COR-L47 (cell line): Measurements from ENCODE around the gene UNC5A.

Experiments used
- DNase-seq: peaks from one replicate; lab custom pipeline; 2025; lab: John Stamatoyannopoulos, UW

UNC5A gene

GRCh38 chr5:176880366-176881020, 70.1 kb downstream of the UNC5A start:
- no peak for DNase-seq

GRCh38 chr5:176881021-176881749, 70.8 kb downstream of the UNC5A start:
- DNase-seq = no peak

GRCh38 chr5:176881816-176882566, 71.6 kb downstream of the UNC5A start:
- DNase-seq = no peak

GRCh38 chr5:176882567-176882903, 72.2 kb downstream of the UNC5A start:
- DNase-seq = no peak

GRCh38 chr5:176883700-176884570, 73.6 kb downstream of the UNC5A start:
- no peak for DNase-seq

- DNase-seq = no peak
These were observed 74.2 kb downstream of the UNC5A start for GRCh38 chr5:176884571-176884890.

GRCh38 chr5:176886336-176887251, 76.2 kb downstream of the UNC5A start:
- DNase-seq = no peak

GRCh38 chr5:176887252-176887849, 77.0 kb downstream of the UNC5A start:
- DNase-seq = no peak

- no peak for DNase-seq
These were observed 77.9 kb downstream of the UNC5A start for GRCh38 chr5:176888016-176888864.

- DNase-seq = no peak
These were observed 78.5 kb downstream of the UNC5A start for GRCh38 chr5:176888865-176889165.

GRCh38 chr5:176889321-176890280, 79.2 kb downstream of the UNC5A start:
- no peak for DNase-seq

GRCh38 chr5:176890455-176891330, 80.3 kb downstream of the UNC5A start:
- DNase-seq = no peak

GRCh38 chr5:176891331-176891958, 81.1 kb downstream of the UNC5A start:
- no peak for DNase-seq

GRCh38 chr5:176892663-176893062, 82.3 kb downstream of the UNC5A start:
- no peak for DNase-seq

- no peak for DNase-seq
These were observed 83.9 kb downstream of the UNC5A start for GRCh38 chr5:176894298-176894697.

- DNase-seq = no peak
These were observed 85.5 kb downstream of the UNC5A start for GRCh38 chr5:176895831-176896230.

- DNase-seq = no peak
These were observed 86.9 kb downstream of the UNC5A start for GRCh38 chr5:176897263-176897662.
